Activated CD4-positive, alpha-beta T cell treated with anti-CD3 and anti-CD28 coated beads for 4 hours (primary cell): ENCODE data around the gene PDE6C.

Experiments
- DNase-seq, 2 donors: peaks; one replicate each; pipeline ENCODE4 v3.0.0-alpha.2; 2020

PDE6C gene

DNA sequence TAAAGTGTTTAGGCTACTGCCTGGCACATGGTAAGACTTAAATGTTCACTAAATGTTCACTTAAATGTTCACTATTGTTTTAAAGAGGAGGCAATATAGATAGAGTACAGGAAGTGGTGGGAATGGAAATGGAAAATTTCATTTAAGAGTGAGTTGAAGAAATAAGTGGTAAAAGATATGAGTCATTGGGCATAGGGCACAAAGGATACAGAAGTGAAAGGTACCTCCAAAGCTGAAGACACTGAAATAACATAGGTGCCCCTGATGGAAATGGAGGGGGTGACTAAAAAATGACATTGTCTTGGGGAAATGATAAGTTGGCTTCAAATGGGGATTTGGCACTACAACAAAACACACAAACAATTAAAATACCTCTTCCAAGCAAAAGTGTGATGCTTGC lies 95.3 kb downstream of the PDE6C start:
- DNase-seq = no peak

DNA sequence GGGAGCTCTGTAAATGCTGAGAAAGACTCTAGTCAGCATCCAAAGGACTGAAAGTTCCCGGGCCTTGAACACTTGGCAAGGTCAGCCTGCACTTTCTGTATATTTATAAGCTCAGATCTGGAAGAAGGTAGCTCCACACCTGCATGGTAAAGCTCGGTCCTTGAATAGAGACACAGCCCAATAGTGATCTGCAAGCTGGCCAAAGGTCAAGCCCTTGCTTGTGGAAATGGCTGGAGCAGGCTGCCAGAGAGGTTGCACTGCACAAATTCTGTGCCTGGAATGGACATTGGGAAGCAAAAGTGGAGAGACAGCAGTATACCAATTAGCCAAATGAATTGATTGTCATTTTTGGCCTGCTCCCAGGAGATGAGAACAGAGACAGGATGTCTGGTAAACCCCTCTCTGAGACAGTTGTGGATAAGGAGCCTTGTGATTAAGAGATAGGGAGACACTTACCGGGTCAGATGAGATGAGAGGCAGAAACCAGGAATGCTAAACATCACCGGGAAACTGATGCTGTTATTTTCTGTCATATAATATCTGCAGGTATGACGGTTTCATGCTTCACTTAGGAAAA lies 98.1 kb downstream of the PDE6C start:
- no peak for DNase-seq

DNA sequence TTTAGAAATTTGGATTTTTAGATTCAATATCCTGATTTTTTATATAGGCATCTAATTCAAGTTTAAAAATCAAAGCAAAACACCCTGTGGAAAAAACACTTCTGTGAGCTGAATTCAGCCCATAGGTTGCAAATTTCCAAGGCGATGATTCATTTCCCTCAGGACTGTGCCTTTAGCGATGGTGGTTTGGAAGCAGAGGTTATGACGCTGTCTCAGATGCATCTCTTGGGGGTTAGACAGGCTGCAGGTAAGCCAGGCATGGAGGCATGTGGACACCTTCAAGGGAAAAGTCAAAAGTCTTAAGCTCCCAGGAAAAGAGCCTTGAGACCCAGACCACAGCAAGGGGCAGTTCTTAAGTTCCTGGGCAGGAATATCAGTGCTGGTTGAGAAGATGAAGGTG lies 99.6 kb downstream of the PDE6C start:
- no peak for DNase-seq

DNA sequence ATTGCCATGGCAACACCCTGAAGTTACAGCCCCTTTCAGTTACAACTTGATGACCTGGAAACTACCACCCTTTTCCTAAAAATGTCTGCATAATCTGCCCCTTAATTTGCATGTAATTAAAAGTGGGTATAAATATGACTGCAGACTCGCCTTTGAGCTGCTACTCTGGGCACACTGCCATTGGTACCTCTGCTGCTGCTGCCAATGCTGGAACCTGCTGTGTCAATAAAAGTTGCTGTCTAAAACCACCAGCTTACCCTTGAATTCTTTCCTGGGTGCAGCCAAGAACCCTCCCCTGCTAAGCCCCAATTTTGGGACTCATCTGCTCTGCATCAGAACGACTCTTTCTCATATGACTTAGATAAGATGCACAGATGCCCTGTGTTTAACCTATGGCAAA lies 100.3 kb downstream of the PDE6C start:
- no peak for DNase-seq

DNA sequence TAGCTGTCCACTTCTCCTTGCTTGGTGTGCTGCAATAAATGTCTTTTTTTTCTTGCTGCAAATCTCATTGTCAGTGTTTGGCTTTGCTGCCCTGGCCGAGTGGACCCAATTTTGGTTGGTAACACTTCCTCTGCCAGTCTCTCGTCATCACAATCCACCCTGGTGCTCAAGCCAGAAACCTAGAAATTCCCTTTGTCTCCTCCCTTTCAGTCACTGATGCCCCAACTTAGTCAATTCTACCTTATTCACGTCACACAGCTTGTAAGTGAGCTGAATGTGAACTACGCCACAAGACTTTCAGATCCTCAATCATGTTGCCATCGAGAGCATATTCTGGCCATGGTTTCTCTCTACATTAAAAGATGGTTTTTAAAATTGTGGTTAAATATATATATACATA lies 103.0 kb downstream of the PDE6C start:
- no peak for DNase-seq
